NCI-H2107 treated with DMSO at 0.1 percent for 48 hours (cell line): ENCODE results near the gene ZNF701.
"Not testable (repeated sequence)": the region's sequence is repeated elsewhere in the genome, so short reads cannot be mapped to it uniquely, and the experiment has no call there.

Experiments used
- DNase-seq: peaks from one replicate; lab custom pipeline; 2025; ENCODE audit not compliant: unreplicated experiment; lab: John Stamatoyannopoulos, UW

ZNF701 gene

DNA sequence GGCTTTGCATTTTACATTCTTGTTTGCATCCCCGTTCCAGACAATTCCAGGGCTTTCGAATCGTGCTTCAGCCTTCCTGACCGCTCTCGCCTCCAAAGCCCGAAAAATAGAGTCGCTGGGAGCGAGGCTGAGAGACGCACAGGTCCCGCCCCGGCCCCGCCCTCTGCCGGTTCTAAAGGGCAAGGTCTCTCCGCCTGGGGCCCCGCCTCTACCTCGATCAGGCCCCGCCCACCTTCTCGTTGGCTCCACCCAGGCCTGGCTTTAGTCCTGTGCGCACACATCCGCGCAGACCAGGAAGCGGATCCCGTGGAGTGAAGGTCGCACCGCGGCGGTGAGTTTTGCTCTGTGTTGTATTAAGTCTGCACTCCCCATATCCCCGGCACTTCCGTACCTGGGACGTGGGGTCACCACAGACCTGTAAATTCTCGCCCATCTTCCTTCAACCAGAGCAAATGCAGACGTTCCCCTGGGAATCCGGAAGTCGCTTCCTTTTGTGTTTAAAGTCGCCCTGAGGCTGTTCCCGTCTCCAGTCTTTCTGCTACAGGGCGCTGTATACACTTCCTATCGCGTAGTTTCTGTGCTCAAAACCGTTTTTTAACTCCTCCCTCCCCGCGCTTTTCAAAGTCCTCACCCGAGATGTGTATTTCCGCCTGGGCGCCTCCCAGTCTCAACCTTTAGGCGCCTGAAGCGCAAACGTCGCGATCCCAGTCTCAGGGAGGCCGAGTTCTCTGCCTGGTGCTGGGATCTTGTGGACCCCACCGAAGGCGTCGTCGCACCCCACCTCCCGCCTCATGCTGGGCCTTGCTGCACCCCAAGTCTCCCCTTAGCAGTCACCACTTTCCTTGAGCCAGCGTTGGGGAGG lies at the start of gene ZNF701:
TSS of gene ZNF701 (plus strand) at position 288 of the 862 bp plus-strand sequence. CDS start 3,861 bp downstream, outside the sequence.
- peak; percentile 72 for DNase-seq

GRCh38 chr19:52522551-52522950 lies 47.5 kb upstream of the ZNF701 start:
- DNase-seq, result no peak

- DNase-seq, result no peak
These were observed 46.0 kb upstream of the ZNF701 start for GRCh38 chr19:52524086-52524485.

GRCh38 chr19:52527134-52527955 lies 42.7 kb upstream of the ZNF701 start, which contains the start of gene ZNF808:
TSS of gene ZNF808 (plus strand) at chr19:52527668. CDS start at chr19:52543285, 15,617 bp downstream.
- DNase-seq, result peak; percentile 45

- no peak for DNase-seq
These were observed 42.1 kb upstream of the ZNF701 start for GRCh38 chr19:52527956-52528351.

GRCh38 chr19:52532480-52532879 lies 37.6 kb upstream of the ZNF701 start:
- DNase-seq, result no peak

GRCh38 chr19:52533901-52534300 lies 36.2 kb upstream of the ZNF701 start:
- DNase-seq, result no peak

DNA sequence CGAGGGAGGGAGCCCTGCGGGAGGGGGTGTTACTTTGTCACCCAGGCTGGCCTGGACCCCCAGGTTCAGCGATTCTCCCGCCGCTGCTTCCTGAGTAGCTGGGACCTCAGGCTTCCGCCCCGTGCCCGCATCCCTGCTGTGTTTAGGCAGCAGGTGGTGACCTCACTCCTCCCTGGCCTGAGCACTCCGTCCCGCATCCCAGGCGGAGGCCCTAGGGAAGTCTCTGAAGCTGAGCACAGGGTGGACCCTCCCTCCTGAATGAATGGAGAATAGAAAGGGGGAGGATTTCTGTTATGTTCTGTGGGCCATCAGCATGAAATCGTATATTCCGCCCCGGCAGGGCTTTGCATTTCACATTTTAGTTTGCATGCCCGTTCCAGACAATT lies 34.7 kb upstream of the ZNF701 start:
- not testable (repeated sequence) for DNase-seq

- DNase-seq, result no peak
These were observed 34.2 kb upstream of the ZNF701 start for GRCh38 chr19:52535771-52536447.

- no peak for DNase-seq
These were observed 33.7 kb upstream of the ZNF701 start for GRCh38 chr19:52536448-52536800.

DNA sequence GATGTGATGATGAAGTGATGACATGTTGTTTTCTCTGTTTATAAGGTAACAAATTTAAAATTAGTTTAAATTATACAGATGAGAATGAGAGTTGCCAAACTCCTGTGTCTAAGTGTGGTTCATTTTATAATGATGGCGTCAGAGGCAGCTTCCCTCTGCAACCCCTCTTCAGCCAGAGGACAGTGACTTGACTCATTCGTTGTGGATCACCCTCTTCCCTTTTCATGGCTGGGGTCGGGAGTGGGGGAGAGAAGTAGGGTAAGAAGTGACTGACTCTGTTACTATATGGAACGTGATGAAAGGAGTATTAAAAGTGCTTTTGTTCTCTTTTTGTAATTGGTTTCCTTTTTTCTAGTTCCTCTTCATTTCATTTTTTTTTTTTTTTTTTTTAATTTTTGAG lies 31.3 kb upstream of the ZNF701 start:
- DNase-seq, result not testable (repeated sequence)

- not testable (repeated sequence) for DNase-seq
These were observed 28.9 kb upstream of the ZNF701 start for GRCh38 chr19:52541176-52541575.

- no peak for DNase-seq
These were observed 28.5 kb upstream of the ZNF701 start for GRCh38 chr19:52541608-52542007.

DNA sequence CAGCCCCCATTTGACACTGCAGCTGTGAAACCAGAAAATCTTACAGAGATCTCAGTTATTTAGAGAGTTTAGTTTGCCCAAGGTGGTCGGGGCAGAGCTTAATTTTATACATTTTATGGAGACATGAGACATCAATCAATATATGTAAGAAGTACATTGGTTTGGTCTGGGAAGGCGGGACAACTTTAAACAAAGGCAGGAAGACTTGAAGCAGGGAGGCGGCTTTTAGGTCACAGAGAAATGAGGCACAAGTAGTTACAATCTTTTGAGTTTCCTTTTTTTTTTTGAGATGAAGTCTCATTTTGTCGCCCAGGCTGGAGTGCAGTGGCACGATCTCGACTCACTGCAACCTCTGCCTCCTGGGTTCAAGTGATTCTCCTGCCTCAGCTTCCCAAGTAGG lies 27.5 kb upstream of the ZNF701 start:
- DNase-seq, result not testable (repeated sequence)

DNA sequence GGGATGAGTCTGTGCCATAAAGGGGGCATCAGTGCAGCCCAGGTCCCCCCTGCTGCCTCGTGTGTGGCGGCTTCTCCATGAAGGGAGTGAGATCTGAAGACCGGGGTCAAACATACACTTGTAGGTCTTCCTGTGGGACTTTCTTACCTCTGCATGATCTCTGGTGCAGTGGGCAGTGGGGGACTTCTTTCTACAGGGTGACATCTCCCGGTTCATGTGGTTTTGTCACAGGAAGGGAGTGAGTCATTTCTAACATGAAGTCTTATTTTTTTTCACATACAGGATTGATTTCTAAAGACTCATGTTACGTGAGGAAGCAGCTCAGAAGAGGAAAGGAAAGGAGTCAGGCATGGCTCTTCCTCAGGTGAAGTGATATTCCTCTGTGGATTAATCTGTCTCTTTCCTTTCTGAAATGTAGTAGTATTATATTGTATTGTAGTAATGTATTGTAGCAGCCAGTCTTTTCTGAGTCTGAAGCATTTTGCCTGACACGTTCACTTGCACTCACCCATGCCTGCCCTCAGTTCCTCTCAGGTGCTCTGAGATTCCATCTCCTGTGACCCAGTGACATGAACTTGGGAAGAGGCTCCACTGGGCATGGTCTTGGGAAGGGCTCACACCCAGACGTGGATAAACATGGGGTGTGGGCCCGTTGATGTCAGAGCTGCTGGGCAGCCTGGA lies 27.0 kb upstream of the ZNF701 start:
- no peak for DNase-seq

- no peak for DNase-seq
These were observed 15.7 kb upstream of the ZNF701 start for GRCh38 chr19:52554216-52554971.

- no peak for DNase-seq
These were observed 12.7 kb upstream of the ZNF701 start for GRCh38 chr19:52557231-52557995.

DNA sequence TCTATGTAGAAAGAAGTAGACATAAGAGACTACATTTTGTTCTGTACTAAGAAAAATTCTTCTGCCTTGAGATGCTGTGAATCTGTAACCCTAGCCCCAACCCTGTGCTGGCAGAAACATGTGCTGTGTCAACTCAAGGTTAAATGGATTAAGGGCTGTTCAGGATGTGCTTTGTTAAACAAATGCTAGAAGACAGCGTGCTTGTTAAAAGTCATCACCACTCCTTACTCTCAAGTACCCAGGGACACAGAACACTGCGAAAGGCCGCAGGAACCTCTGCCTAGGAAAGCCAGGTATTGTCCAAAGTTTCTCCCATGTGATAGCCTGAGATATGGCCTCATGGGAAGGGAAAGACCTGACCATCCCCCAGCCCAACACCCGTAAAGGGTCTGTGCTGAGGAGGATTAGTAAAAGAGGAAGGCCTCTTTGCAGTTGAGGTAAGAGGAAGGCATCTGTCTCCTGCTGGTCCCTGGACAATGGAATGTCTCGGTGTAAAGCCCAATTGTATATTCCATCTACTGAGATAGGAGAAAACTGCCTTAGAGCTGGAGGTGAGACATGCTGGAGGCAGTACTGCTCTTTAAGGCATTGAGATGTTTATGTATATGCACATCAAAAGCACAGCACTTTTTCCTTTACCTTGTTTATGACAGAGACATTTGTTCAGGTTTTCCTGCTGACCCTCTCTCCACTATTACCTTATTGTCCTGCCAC lies 11.2 kb upstream of the ZNF701 start:
- DNase-seq, result not testable (repeated sequence)

DNA sequence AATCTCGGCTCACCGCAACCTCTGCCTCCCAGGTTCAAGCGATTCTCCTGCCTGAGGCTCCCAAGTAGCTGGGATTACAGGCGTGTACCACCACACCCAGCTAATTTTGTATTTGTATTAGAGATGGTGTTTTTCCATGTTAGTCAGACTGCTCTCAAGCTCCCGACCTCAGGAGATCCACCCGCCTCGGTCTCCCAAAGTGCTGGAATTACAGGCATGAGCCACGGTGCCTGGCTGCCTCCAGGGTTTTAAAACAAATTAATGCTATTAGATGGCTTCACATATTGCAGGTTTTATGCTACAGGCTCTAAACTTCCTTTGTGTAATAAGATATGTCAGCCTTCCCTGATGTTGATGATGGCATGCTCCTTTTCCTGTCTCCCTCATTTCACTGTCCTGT lies 8.5 kb upstream of the ZNF701 start:
- not testable (repeated sequence) for DNase-seq
